ENCODE measurements around the gene ADARB1.

Gene ADARB1

GRCh38 chr21:45097827-45098387, 23.5 kb downstream of the ADARB1 start:
- no peak for DNase-seq

GRCh38 chr21:45098867-45099266, 24.5 kb downstream of the ADARB1 start:
- no peak for DNase-seq

GRCh38 chr21:45099571-45099970, 25.2 kb downstream of the ADARB1 start:
- no peak for DNase-seq

GRCh38 chr21:45100866-45101265, 26.5 kb downstream of the ADARB1 start:
- DNase-seq = no peak

GRCh38 chr21:45102391-45102932, 28.1 kb downstream of the ADARB1 start:
- DNase-seq = no peak

GRCh38 chr21:45103971-45104520, 29.7 kb downstream of the ADARB1 start:
- no peak for DNase-seq

- DNase-seq = no peak
These were observed 30.2 kb downstream of the ADARB1 start for GRCh38 chr21:45104560-45104959.

GRCh38 chr21:45105906-45106485, 31.6 kb downstream of the ADARB1 start:
- DNase-seq = no peak

- DNase-seq = no peak
These were observed 33.8 kb downstream of the ADARB1 start for GRCh38 chr21:45108034-45108790.

GRCh38 chr21:45108808-45109781, 34.7 kb downstream of the ADARB1 start:
- DNase-seq = no peak

- no peak for DNase-seq
These were observed 35.6 kb downstream of the ADARB1 start for GRCh38 chr21:45109831-45110492.

- DNase-seq = no peak
These were observed 36.7 kb downstream of the ADARB1 start for GRCh38 chr21:45110873-45111624.

- DNase-seq = no peak
These were observed 37.3 kb downstream of the ADARB1 start for GRCh38 chr21:45111703-45112102.

GRCh38 chr21:45112371-45112770, 38.0 kb downstream of the ADARB1 start:
- DNase-seq = no peak

- no peak for DNase-seq
These were observed 39.2 kb downstream of the ADARB1 start for GRCh38 chr21:45113543-45113942.

GRCh38 chr21:45114072-45114471, 39.7 kb downstream of the ADARB1 start:
- DNase-seq = no peak

GRCh38 chr21:45114475-45114874, 40.1 kb downstream of the ADARB1 start:
- DNase-seq = no peak

GRCh38 chr21:45115141-45115540, 40.8 kb downstream of the ADARB1 start:
- DNase-seq = no peak

GRCh38 chr21:45116066-45116465, 41.7 kb downstream of the ADARB1 start:
- no peak for DNase-seq

- no peak for DNase-seq
These were observed 42.9 kb downstream of the ADARB1 start for GRCh38 chr21:45117314-45117713.

- no peak for DNase-seq
These were observed 43.7 kb downstream of the ADARB1 start for GRCh38 chr21:45118099-45118498.
